Stromal cell of bone marrow (primary cell): ENCODE data around the gene GYPC.
"Not testable (repeated sequence)": the region's sequence is repeated elsewhere in the genome, so short reads cannot be mapped to it uniquely, and the experiment has no call there.

ENCODE experiments used
- DNase-seq: peaks from one replicate; pipeline ENCODE4 v3.0.0-alpha.2; 2012; ENCODE audit warnings: low read depth

The GYPC gene

GRCh38 chr2:126699716-126700581 lies 44.0 kb downstream of the GYPC start:
- DNase-seq = no peak

GRCh38 chr2:126700677-126701076 lies 44.7 kb downstream of the GYPC start:
- no peak for DNase-seq

GRCh38 chr2:126703311-126703710 lies 47.4 kb downstream of the GYPC start:
- no peak for DNase-seq

- no peak for DNase-seq
Measured at GRCh38 chr2:126704434-126705160, 48.6 kb downstream of the GYPC start.

GRCh38 chr2:126707191-126707590 lies 51.2 kb downstream of the GYPC start:
- no peak for DNase-seq

GRCh38 chr2:126707941-126708340 lies 52.0 kb downstream of the GYPC start:
- no peak for DNase-seq

GRCh38 chr2:126714191-126714965 lies 58.4 kb downstream of the GYPC start:
- DNase-seq = no peak

- DNase-seq = no peak
Measured at GRCh38 chr2:126715111-126715510, 59.2 kb downstream of the GYPC start.

GRCh38 chr2:126715576-126716406 lies 59.8 kb downstream of the GYPC start:
- DNase-seq = no peak

- not testable (repeated sequence) for DNase-seq
Measured at GRCh38 chr2:126717277-126717676, 61.3 kb downstream of the GYPC start.

GRCh38 chr2:126717928-126718327 lies 62.0 kb downstream of the GYPC start:
- no peak for DNase-seq

- DNase-seq = no peak
Measured at GRCh38 chr2:126719191-126719832, 63.4 kb downstream of the GYPC start.

GRCh38 chr2:126719833-126720351 lies 63.9 kb downstream of the GYPC start:
- no peak for DNase-seq

- no peak for DNase-seq
Measured at GRCh38 chr2:126720638-126721037, 64.7 kb downstream of the GYPC start.

GRCh38 chr2:126722081-126722480 lies 66.1 kb downstream of the GYPC start:
- no peak for DNase-seq

- DNase-seq = no peak
Measured at GRCh38 chr2:126722546-126722945, 66.6 kb downstream of the GYPC start.

- DNase-seq = no peak
Measured at GRCh38 chr2:126723281-126723815, 67.4 kb downstream of the GYPC start.

- no peak for DNase-seq
Measured at GRCh38 chr2:126725580-126725979, 69.6 kb downstream of the GYPC start.

- no peak for DNase-seq
Measured at GRCh38 chr2:126729896-126730295, 73.9 kb downstream of the GYPC start.

GRCh38 chr2:126730655-126731054 lies 74.7 kb downstream of the GYPC start:
- DNase-seq = no peak

- DNase-seq = no peak
Measured at GRCh38 chr2:126731353-126731752, 75.4 kb downstream of the GYPC start.
